HFFc6 (cell line): ENCODE measurements around the gene DTX3. TPM values are rescaled to one million over a fixed set of nuclear protein-coding genes. Genes with fewer than 3 reads are reported as not detected.

Experiments
- DNase-seq: peaks from one replicate; pipeline ENCODE4 v3.0.0-alpha.2; 2018
- H3K27ac Mint-ChIP-seq: 2 replicates; pipeline ENCODE4 v1.8.0; 2020; ENCODE audit warnings: mild to moderate bottlenecking, mixed read lengths
- H3K27me3 Mint-ChIP-seq: 2 replicates; pipeline ENCODE4 v1.8.0; 2021; ENCODE audit warnings: mild to moderate bottlenecking, moderate library complexity, mixed read lengths; ENCODE audit not compliant: insufficient read depth
- H3K36me3 Mint-ChIP-seq: 2 replicates; pipeline ENCODE4 v1.8.0; 2021; ENCODE audit warnings: low read depth, mixed read lengths
- H3K4me1 Mint-ChIP-seq: 2 replicates; pipeline ENCODE4 v1.8.0; 2020; ENCODE audit warnings: low read depth, mixed read lengths
- H3K4me3 Mint-ChIP-seq: 2 replicates; pipeline ENCODE4 v1.8.0; 2020; ENCODE audit warnings: mild to moderate bottlenecking, moderate library complexity, mixed read lengths
- H3K9me3 Mint-ChIP-seq: 2 replicates; pipeline ENCODE4 v1.8.0; 2020; ENCODE audit warnings: mild to moderate bottlenecking, mixed read lengths
- total RNA-seq, 6 experiments: library from RNA; stranded (reverse); fragmentation: NEBNext Ultra II Directional; extraction: Animal tissue kit (Norgen Biotek cat#: 25700); gene quantifications; 2 replicates in 1 of 6; 3 replicates in 5 of 6; pipeline ENCODE4 v1.2.3, GENCODE V29; 2021
- TF ChIP-seq, protein P1 (sequence below): fragments of 200-600 bp; sonication (generic); IDR thresholded peaks from 2 replicates; pipeline ENCODE4 v1.5.0; 2021; ENCODE audit warnings: antibody characterized with exemption, mild to moderate bottlenecking

The DTX3 gene
- total RNA-seq, 6 experiments from 2014 or later, result 17.7 to 21.0 (median 19.2) TPM

DNA sequence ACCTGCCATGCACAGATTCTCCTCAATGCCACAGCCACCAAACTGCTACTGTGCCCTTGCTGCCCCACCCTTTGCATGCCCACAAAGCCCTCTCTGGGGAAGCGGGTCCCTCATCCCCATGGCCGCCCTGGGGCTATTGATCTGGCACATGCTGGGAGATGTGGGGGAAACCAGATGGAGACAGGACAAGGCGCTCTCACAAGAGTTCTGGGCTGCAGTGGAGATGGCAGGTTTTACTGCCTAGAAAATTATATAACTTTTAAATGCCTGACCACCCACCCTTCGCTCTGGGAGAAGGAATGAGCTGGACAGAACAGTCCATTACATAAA, 24.2 kb upstream of the DTX3 start:
- Mint-ChIP-seq H3K9me3 (no peaks in the 10 kb centered on the region), H3K36me3 (no peaks in the 10 kb centered on the region), H3K27me3 (no peaks in the 10 kb centered on the region; the same call in 1 of the 2 replicates), H3K4me3 (no peak overlapping the region), H3K4me1 (peaks cover 10% of the 10 kb centered on the region), H3K27ac (no peak overlapping the region)
- TF ChIP-seq, protein P1, sequence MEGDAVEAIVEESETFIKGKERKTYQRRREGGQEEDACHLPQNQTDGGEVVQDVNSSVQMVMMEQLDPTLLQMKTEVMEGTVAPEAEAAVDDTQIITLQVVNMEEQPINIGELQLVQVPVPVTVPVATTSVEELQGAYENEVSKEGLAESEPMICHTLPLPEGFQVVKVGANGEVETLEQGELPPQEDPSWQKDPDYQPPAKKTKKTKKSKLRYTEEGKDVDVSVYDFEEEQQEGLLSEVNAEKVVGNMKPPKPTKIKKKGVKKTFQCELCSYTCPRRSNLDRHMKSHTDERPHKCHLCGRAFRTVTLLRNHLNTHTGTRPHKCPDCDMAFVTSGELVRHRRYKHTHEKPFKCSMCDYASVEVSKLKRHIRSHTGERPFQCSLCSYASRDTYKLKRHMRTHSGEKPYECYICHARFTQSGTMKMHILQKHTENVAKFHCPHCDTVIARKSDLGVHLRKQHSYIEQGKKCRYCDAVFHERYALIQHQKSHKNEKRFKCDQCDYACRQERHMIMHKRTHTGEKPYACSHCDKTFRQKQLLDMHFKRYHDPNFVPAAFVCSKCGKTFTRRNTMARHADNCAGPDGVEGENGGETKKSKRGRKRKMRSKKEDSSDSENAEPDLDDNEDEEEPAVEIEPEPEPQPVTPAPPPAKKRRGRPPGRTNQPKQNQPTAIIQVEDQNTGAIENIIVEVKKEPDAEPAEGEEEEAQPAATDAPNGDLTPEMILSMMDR, result no peak
- no peak for DNase-seq

DNA sequence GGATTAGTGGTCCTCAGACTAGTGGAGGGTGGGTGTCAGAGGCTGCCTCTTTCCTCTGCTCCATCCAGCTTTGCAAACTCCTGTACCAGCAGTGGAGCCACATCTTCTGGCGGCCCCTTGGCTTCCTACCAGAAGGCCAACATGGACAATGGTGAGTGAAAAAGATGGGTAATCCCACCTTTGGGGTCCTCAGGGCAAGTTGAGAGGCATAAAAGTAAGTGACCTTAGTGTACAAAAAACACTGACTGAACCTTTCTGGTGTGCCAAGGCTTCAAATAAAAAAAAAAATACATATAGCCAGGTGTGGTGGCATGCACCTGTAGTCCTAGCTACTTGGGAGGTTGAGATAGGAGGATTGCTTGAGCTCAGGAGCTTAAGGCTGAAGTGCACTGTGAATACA, 22.8 kb upstream of the DTX3 start:
- no peak for DNase-seq
- Mint-ChIP-seq H3K4me1 (peaks cover 10% of the 10 kb centered on the region), H3K9me3 (no peaks in the 10 kb centered on the region), H3K27ac (no peak overlapping the region), H3K4me3 (no peak overlapping the region), H3K27me3 (no peaks in the 10 kb centered on the region; the same call in 1 of the 2 replicates), H3K36me3 (no peaks in the 10 kb centered on the region)
- TF ChIP-seq, protein P1, result no peak

GRCh38 chr12:57582440-57582839, 22.2 kb upstream of the DTX3 start:
- H3K4me1 Mint-ChIP-seq, result peaks cover 10% of the 10 kb centered on the region

DNA sequence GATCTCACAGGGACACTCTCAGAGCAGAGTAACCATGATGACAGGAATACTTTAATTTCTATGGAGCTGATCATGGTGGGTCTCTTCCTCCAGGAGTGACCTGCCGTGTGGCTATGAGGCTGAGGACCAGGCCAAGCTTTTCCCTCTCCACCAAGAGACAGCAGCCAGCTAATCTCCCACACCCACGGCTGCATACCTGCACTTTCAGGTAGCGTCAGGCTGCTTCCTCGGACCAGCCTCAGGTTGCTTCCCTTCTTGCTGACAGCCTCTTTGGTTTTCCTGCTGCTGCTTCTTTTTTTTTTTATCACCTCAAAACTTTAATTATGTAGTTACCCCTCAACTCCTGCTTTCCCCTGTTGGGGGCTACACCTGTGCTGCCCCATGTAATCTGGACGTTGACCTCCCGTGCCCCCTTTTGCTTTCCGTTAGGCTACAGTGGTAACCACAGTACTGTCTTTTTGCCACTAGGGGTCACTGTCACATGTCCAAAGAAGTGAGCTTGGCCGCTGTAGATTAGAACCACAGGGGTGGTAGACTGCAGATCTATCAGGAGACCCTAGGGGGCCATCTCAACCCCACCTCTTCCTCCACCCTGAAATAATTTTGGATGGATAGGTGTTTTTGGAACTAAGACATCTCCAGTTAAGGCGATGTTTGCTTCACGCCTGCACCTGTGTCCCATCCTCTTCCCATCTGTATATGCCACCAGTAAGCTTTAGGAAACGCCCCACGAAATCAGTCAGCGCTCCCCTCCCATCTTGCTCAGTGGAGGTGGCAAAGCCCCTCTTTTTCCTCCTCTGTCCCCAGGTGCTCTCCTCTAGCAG, 21.4 kb upstream of the DTX3 start:
- Mint-ChIP-seq H3K36me3 (no peaks in the 10 kb centered on the region), H3K4me1 (peaks cover 10% of the 10 kb centered on the region), H3K4me3 (no peak overlapping the region), H3K27ac (no peak overlapping the region), H3K9me3 (no peaks in the 10 kb centered on the region), H3K27me3 (no peaks in the 10 kb centered on the region; the same call in 1 of the 2 replicates)
- TF ChIP-seq, protein P1, result peak; percentile 98
- peak; percentile 75 for DNase-seq

More at GRCh38 chr12:57582440-57582839, 22.2 kb upstream of the DTX3 start:
- Mint-ChIP-seq H3K36me3 (no peaks in the 10 kb centered on the region), H3K27me3 (no peaks in the 10 kb centered on the region; the same call in 1 of the 2 replicates), H3K4me3 (no peak overlapping the region), H3K27ac (no peak overlapping the region), H3K9me3 (no peaks in the 10 kb centered on the region)
- TF ChIP-seq, protein P1, result no peak
- DNase-seq, result no peak

- no peak for DNase-seq
- Mint-ChIP-seq H3K36me3 (no peaks in the 10 kb centered on the region), H3K4me1 (peaks cover 8% of the 10 kb centered on the region), H3K27ac (no peak overlapping the region), H3K4me3 (no peak overlapping the region), H3K9me3 (no peaks in the 10 kb centered on the region), H3K27me3 (no peaks in the 10 kb centered on the region; the same call in 1 of the 2 replicates)
- TF ChIP-seq, protein P1, result no peak
Measured at GRCh38 chr12:57584050-57584449, 20.6 kb upstream of the DTX3 start.
